ENCODE data around the gene MAML2. TPM values are rescaled to one million over a fixed set of nuclear protein-coding genes. Genes with fewer than 3 reads are reported as not detected.

Gene MAML2
- total RNA-seq, 1 experiment from 2014 or later, result 0.11 TPM

DNA sequence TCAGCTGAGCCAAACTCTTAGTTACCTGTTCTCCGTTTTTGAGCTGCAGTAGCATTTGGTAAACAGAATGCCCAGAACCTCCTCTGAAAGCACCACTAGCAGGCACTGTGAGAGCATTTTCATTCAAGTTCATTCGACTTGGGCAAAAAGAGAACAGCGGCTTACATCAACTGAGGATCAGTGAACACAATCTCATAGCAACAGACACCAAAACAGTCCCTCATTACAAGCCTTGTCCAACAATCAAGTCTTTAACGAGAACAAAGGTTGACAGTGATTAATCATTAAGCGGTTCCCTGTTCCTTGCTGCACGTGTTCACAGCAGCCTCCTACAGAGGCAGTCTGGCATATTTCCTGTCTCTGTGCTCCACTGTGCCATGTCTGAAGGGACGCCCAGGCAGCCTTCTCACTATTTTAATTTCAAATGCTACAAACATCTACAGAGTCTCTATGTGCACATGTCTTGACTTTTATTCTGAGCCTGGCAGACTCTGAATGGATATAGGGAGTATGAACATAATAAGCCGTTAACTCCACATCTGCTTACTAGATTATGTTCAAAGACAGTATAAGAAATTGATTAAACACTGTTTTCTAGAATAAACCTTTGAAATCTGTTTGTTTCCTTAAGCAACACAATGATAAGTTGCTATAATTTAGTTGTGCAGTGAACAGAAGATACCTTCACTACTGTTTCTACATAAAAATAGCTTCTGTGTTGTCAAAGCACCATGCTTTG lies 330.7 kb downstream of the MAML2 start:
- H3K9me3 ChIP-seq (ENCODE audit: low read length), result no peaks in the 10 kb centered on the region
- H3K27me3 ChIP-seq (ENCODE audit: low read length), result no peaks in the 10 kb centered on the region
- H3K4me3 ChIP-seq (ENCODE audit: low read length), result peak overlapping the region; percentile 4; the same call in 1 of the 2 replicates
- H3K36me3 ChIP-seq (ENCODE audit: insufficient read depth, low read length), result no peaks in the 10 kb centered on the region
- peak overlapping the region; percentile 38 for H3K4me2 ChIP-seq (ENCODE audit: low read depth, low read length, poor library complexity, severe bottlenecking)
- H2AFZ ChIP-seq (ENCODE audit: low read length), result peak overlapping the region; percentile 15
- no peaks in the 10 kb centered on the region for H3K9me2 ChIP-seq (replicated peaks; ENCODE audit: insufficient read depth, low read length)
- no peak overlapping the region for H3K9ac ChIP-seq (ENCODE audit: low read length)
- peak; percentile 84 for DNase-seq
- H3K4me1 ChIP-seq (ENCODE audit: low read length), result peaks cover 14% of the 10 kb centered on the region
- no peak overlapping the region for H3K27ac ChIP-seq (ENCODE audit: low read length)
- H4K20me1 ChIP-seq (ENCODE audit: insufficient read depth, low read depth, low read length), result no peaks in the 10 kb centered on the region
- no peaks in the 10 kb centered on the region for H3K79me2 ChIP-seq (ENCODE audit: low read length)

DNA sequence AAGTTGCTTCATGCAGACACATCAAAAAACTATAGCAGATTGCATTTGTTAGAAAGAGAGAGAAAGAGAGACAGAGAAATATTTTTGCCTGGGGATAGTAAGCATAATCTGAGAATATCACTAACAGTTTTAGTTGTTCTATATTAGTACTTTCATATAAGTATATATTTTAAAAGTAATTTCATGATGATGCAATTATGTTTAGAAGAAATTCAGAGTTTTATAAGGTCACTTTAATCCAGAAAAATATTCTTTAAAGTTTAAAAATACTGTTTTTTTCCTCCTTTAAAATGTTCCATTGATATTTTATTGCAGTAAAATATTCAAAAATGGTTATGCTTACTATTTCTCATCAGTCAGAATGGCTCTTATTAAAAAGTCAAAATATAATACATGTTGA lies 332.3 kb downstream of the MAML2 start:
- H4K20me1 ChIP-seq (ENCODE audit: insufficient read depth, low read depth, low read length), result no peaks in the 10 kb centered on the region
- H3K4me1 ChIP-seq (ENCODE audit: low read length), result peaks cover 14% of the 10 kb centered on the region
- no peak overlapping the region for H2AFZ ChIP-seq (ENCODE audit: low read length)
- H3K36me3 ChIP-seq (ENCODE audit: insufficient read depth, low read length), result no peaks in the 10 kb centered on the region
- H3K9me3 ChIP-seq (ENCODE audit: low read length), result no peaks in the 10 kb centered on the region
- H3K27me3 ChIP-seq (ENCODE audit: low read length), result no peaks in the 10 kb centered on the region
- H3K9ac ChIP-seq (ENCODE audit: low read length), result no peak overlapping the region
- no peak overlapping the region for H3K4me2 ChIP-seq (ENCODE audit: low read depth, low read length, poor library complexity, severe bottlenecking)
- H3K4me3 ChIP-seq (ENCODE audit: low read length), result no peak overlapping the region
- H3K9me2 ChIP-seq (replicated peaks; ENCODE audit: insufficient read depth, low read length), result no peaks in the 10 kb centered on the region
- no peaks in the 10 kb centered on the region for H3K79me2 ChIP-seq (ENCODE audit: low read length)
- no peak overlapping the region for H3K27ac ChIP-seq (ENCODE audit: low read length)
- DNase-seq, result no peak

DNA sequence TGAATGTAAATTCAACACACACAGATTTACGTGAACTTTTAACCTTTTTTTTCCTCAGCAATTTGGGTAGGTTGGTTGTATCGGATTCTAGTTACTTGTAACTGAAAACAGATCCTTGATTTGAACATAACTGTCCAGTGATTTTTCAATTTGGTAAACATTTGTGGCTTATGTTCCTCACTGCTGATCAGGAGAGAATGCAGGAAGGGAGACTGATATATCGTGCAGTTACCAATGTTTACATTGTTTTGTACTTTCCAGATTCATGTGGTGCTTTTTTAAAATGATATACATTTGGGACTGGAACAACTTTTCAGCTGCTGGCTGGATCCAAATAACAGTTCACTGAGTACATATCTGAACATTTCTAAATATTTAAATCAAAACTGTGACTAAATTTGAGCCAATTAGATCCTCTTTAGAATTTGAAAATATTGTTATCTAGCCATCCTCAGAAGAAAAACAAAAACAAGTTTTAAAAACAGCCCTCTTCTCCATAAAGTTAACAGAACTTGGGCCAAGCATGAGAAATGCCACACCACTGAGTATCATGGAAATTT lies 334.8 kb downstream of the MAML2 start:
- Histone ChIP-seq H3K27ac (ENCODE audit: low read length) (no peak overlapping the region), H3K27me3 (ENCODE audit: low read length) (no peaks in the 10 kb centered on the region), H3K9me3 (ENCODE audit: low read length) (no peaks in the 10 kb centered on the region), H3K4me2 (ENCODE audit: low read depth, low read length, poor library complexity, severe bottlenecking) (no peak overlapping the region), H3K79me2 (ENCODE audit: low read length) (no peaks in the 10 kb centered on the region), H4K20me1 (ENCODE audit: insufficient read depth, low read depth, low read length) (no peaks in the 10 kb centered on the region), H3K4me3 (ENCODE audit: low read length) (no peak overlapping the region), H3K36me3 (ENCODE audit: insufficient read depth, low read length) (no peaks in the 10 kb centered on the region), H3K9me2 (replicated peaks; ENCODE audit: insufficient read depth, low read length) (no peaks in the 10 kb centered on the region), H3K4me1 (ENCODE audit: low read length) (peaks cover 14% of the 10 kb centered on the region), H3K9ac (ENCODE audit: low read length) (no peak overlapping the region), H2AFZ (ENCODE audit: low read length) (no peak overlapping the region)
- DNase-seq, result no peak

DNA sequence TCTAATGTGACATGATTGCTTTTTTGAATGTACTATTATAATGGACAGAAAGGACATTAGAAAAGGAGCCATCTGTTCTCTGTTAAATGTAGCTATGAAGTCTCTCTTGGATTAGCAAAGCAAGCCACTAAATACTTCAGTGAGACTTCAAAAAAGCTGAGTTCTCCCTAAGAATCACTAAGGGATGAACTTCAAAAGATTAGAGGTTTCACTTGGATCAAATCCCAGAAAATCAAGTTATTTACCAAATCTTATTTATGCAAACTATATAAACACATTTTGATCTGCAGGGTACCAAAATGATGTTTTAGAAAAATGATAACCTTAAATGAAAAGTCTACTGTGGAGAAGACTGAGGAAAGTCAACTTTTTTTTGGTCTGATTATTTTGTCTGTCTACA lies 337.0 kb downstream of the MAML2 start:
- H3K9ac ChIP-seq (ENCODE audit: low read length), result no peak overlapping the region
- H2AFZ ChIP-seq (ENCODE audit: low read length), result no peak overlapping the region
- no peak overlapping the region for H3K4me3 ChIP-seq (ENCODE audit: low read length)
- H3K4me2 ChIP-seq (ENCODE audit: low read depth, low read length, poor library complexity, severe bottlenecking), result no peak overlapping the region
- H3K27me3 ChIP-seq (ENCODE audit: low read length), result no peaks in the 10 kb centered on the region
- no peak for DNase-seq
- no peaks in the 10 kb centered on the region for H3K4me1 ChIP-seq (ENCODE audit: low read length)
- H3K79me2 ChIP-seq (ENCODE audit: low read length), result no peaks in the 10 kb centered on the region
- H3K9me2 ChIP-seq (replicated peaks; ENCODE audit: insufficient read depth, low read length), result no peaks in the 10 kb centered on the region
- H4K20me1 ChIP-seq (ENCODE audit: insufficient read depth, low read depth, low read length), result no peaks in the 10 kb centered on the region
- no peaks in the 10 kb centered on the region for H3K9me3 ChIP-seq (ENCODE audit: low read length)
- H3K36me3 ChIP-seq (ENCODE audit: insufficient read depth, low read length), result no peaks in the 10 kb centered on the region
- no peak overlapping the region for H3K27ac ChIP-seq (ENCODE audit: low read length)

DNA sequence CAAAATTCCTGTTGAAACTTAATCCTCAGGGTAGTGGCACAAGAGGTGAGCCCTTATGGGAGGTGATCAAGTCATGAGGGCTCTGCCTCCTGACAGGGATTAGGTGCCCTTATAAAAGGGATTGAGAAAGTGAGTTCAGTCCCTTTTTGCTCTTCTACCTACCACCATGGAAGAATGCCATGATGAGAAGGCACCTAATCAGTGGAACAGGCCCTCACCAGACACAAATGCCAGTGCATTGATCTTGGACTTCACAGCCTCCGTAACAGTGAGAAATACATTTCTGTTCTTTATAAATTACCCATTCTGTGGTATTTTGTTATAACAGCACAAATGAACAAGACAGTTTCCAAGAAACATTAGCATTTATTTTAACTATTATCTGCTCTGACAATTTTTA lies 338.1 kb downstream of the MAML2 start:
- no peak overlapping the region for H2AFZ ChIP-seq (ENCODE audit: low read length)
- no peak overlapping the region for H3K4me2 ChIP-seq (ENCODE audit: low read depth, low read length, poor library complexity, severe bottlenecking)
- no peaks in the 10 kb centered on the region for H3K36me3 ChIP-seq (ENCODE audit: insufficient read depth, low read length)
- H4K20me1 ChIP-seq (ENCODE audit: insufficient read depth, low read depth, low read length), result no peaks in the 10 kb centered on the region
- H3K9me3 ChIP-seq (ENCODE audit: low read length), result no peaks in the 10 kb centered on the region
- no peaks in the 10 kb centered on the region for H3K27me3 ChIP-seq (ENCODE audit: low read length)
- no peaks in the 10 kb centered on the region for H3K79me2 ChIP-seq (ENCODE audit: low read length)
- no peaks in the 10 kb centered on the region for H3K4me1 ChIP-seq (ENCODE audit: low read length)
- H3K9me2 ChIP-seq (replicated peaks; ENCODE audit: insufficient read depth, low read length), result no peaks in the 10 kb centered on the region
- no peak overlapping the region for H3K4me3 ChIP-seq (ENCODE audit: low read length)
- H3K27ac ChIP-seq (ENCODE audit: low read length), result no peak overlapping the region
- H3K9ac ChIP-seq (ENCODE audit: low read length), result no peak overlapping the region
- no peak for DNase-seq

DNA sequence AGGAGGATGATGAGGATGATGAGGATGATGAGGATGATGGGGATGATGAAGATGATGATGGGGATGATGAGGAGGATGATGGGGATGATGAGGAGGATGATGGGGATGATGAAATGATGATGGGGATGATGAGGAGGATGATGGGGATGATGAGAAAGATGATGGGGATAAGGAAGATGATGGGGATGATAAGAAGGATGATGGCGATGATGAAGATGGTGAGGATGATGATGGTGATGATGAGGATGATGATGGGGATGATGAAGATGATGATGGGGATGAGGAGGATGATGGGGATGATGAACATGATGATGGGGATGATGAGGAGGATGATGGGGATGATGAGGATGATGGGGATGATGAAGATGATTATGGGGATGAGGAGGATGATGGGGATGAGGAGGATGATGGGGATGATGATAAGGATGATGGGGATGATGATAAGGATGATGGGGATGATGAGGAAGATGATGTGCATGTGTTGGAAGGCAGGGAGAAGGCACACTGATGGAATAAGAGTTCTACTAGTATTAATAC lies 340.2 kb downstream of the MAML2 start:
- Histone ChIP-seq H3K79me2 (ENCODE audit: low read length) (no peaks in the 10 kb centered on the region), H3K9me2 (replicated peaks; ENCODE audit: insufficient read depth, low read length) (no peaks in the 10 kb centered on the region), H3K9ac (ENCODE audit: low read length) (no peak overlapping the region), H3K27ac (ENCODE audit: low read length) (no peak overlapping the region), H3K4me1 (ENCODE audit: low read length) (peaks cover 4% of the 10 kb centered on the region; the same call in 1 of the 2 replicates), H4K20me1 (ENCODE audit: insufficient read depth, low read depth, low read length) (no peaks in the 10 kb centered on the region), H3K9me3 (ENCODE audit: low read length) (no peaks in the 10 kb centered on the region), H3K4me2 (ENCODE audit: low read depth, low read length, poor library complexity, severe bottlenecking) (no peak overlapping the region), H3K27me3 (ENCODE audit: low read length) (no peaks in the 10 kb centered on the region), H3K36me3 (ENCODE audit: insufficient read depth, low read length) (no peaks in the 10 kb centered on the region), H2AFZ (ENCODE audit: low read length) (no peak overlapping the region), H3K4me3 (ENCODE audit: low read length) (no peak overlapping the region)
- DNase-seq, result no peak

DNA sequence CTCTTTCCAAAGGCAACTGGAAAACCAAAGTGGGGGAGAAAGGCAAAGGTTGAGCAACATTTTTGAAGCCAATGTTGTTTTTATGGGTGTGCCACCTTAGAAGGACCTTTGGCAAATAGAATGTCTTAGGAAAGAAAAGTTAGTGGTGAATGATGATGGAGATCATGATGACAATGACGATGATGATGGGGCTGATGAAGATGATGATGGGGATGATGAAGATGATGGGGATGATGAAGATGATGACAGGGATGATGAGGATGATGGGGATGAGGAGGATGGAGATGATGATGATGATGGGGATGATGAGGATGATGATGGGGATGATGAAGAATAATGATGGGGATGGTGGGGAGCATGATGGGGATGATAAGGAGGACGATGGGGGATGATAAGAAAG lies 340.7 kb downstream of the MAML2 start:
- no peak for DNase-seq
- Histone ChIP-seq H3K27me3 (ENCODE audit: low read length) (no peaks in the 10 kb centered on the region), H3K4me3 (ENCODE audit: low read length) (no peak overlapping the region), H3K9me2 (replicated peaks; ENCODE audit: insufficient read depth, low read length) (no peaks in the 10 kb centered on the region), H3K27ac (ENCODE audit: low read length) (no peak overlapping the region), H2AFZ (ENCODE audit: low read length) (no peak overlapping the region), H4K20me1 (ENCODE audit: insufficient read depth, low read depth, low read length) (no peaks in the 10 kb centered on the region), H3K4me1 (ENCODE audit: low read length) (peaks cover 4% of the 10 kb centered on the region; the same call in 1 of the 2 replicates), H3K9ac (ENCODE audit: low read length) (no peak overlapping the region), H3K9me3 (ENCODE audit: low read length) (no peaks in the 10 kb centered on the region), H3K79me2 (ENCODE audit: low read length) (no peaks in the 10 kb centered on the region), H3K36me3 (ENCODE audit: insufficient read depth, low read length) (no peaks in the 10 kb centered on the region), H3K4me2 (ENCODE audit: low read depth, low read length, poor library complexity, severe bottlenecking) (no peak overlapping the region)

DNA sequence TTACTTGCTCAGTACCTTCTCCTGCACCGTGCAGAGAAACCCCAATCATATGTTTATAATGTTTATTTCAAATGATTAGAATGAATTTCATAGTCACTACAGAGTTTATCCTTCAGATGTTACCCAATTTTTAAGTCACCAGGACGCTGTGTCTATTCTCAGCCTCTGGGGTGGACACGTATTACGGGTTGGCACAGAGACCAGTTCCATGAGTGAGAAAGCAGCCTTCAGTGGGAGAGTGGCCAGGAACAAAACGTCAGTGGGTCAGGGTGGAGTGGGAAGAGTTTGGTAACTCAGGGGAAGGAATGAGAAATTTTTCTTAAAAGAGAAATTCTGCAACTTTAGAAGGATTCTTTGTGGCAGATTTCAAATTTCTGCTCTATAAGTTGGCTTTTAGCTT lies 342.0 kb downstream of the MAML2 start:
- no peaks in the 10 kb centered on the region for H3K9me3 ChIP-seq (ENCODE audit: low read length)
- H2AFZ ChIP-seq (ENCODE audit: low read length), result no peak overlapping the region
- no peaks in the 10 kb centered on the region for H3K27me3 ChIP-seq (ENCODE audit: low read length)
- H3K9ac ChIP-seq (ENCODE audit: low read length), result no peak overlapping the region
- H3K36me3 ChIP-seq (ENCODE audit: insufficient read depth, low read length), result no peaks in the 10 kb centered on the region
- peaks cover 4% of the 10 kb centered on the region; the same call in 1 of the 2 replicates for H3K4me1 ChIP-seq (ENCODE audit: low read length)
- H3K9me2 ChIP-seq (replicated peaks; ENCODE audit: insufficient read depth, low read length), result no peaks in the 10 kb centered on the region
- DNase-seq, result no peak
- H3K4me3 ChIP-seq (ENCODE audit: low read length), result no peak overlapping the region
- H3K27ac ChIP-seq (ENCODE audit: low read length), result no peak overlapping the region
- no peaks in the 10 kb centered on the region for H4K20me1 ChIP-seq (ENCODE audit: insufficient read depth, low read depth, low read length)
- H3K4me2 ChIP-seq (ENCODE audit: low read depth, low read length, poor library complexity, severe bottlenecking), result no peak overlapping the region
- H3K79me2 ChIP-seq (ENCODE audit: low read length), result no peaks in the 10 kb centered on the region

Data from Karpas-422 (cell line).